GM13977 (cell line): ENCODE results near the gene ABCC1.
"Not testable (repeated sequence)": the region's sequence is repeated elsewhere in the genome, so short reads cannot be mapped to it uniquely, and the experiment has no call there.

Source experiments
- DNase-seq: peaks from one replicate; pipeline ENCODE4 v3.0.0; 2012; ENCODE audit warnings: low spot score
- in situ Hi-C: fragments of 300-500 bp; cut with MboI; formaldehyde crosslinking; loops from one replicate; pipeline ENCODE4 v1.12.0; 2022; ENCODE audit warnings: low sequenced_read_pairs, low pct_unique_long_range_greater_than_20kb, mixed read lengths, inconsistent platforms; ENCODE audit not compliant: unreplicated experiment
- TF ChIP-seq, protein P1 (sequence below): IDR thresholded peaks from 2 replicates; pipeline ENCODE4 v1.5.1; 2012; ENCODE audit warnings: mild to moderate bottlenecking, control low read depth; ENCODE audit not compliant: insufficient read depth; ENCODE audit errors: extremely low read depth, missing control alignments

The ABCC1 gene

DNA sequence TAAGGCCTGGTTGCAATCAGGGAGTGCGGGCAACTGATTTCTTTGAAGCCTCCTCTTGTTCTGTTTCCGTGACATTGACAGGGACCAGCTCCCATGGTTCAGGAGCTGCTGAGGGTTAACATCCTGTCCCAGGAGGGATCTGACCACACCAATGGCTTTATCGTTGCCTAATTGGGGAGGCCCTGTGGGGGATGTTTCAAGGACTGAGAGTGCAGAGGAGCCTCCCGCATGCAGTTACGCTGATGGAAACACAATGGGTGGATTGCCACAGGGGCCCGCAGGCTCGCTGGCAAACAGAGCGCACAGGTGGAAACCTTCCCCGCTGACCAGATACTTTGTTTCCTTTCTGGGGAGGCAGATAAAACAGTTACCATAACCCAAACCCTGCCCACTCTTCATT is 23.8 kb upstream of the ABCC1 start:
- TF ChIP-seq, protein P1, sequence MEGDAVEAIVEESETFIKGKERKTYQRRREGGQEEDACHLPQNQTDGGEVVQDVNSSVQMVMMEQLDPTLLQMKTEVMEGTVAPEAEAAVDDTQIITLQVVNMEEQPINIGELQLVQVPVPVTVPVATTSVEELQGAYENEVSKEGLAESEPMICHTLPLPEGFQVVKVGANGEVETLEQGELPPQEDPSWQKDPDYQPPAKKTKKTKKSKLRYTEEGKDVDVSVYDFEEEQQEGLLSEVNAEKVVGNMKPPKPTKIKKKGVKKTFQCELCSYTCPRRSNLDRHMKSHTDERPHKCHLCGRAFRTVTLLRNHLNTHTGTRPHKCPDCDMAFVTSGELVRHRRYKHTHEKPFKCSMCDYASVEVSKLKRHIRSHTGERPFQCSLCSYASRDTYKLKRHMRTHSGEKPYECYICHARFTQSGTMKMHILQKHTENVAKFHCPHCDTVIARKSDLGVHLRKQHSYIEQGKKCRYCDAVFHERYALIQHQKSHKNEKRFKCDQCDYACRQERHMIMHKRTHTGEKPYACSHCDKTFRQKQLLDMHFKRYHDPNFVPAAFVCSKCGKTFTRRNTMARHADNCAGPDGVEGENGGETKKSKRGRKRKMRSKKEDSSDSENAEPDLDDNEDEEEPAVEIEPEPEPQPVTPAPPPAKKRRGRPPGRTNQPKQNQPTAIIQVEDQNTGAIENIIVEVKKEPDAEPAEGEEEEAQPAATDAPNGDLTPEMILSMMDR = no peak
- in situ Hi-C loops = no loop called here
- DNase-seq = no peak

DNA sequence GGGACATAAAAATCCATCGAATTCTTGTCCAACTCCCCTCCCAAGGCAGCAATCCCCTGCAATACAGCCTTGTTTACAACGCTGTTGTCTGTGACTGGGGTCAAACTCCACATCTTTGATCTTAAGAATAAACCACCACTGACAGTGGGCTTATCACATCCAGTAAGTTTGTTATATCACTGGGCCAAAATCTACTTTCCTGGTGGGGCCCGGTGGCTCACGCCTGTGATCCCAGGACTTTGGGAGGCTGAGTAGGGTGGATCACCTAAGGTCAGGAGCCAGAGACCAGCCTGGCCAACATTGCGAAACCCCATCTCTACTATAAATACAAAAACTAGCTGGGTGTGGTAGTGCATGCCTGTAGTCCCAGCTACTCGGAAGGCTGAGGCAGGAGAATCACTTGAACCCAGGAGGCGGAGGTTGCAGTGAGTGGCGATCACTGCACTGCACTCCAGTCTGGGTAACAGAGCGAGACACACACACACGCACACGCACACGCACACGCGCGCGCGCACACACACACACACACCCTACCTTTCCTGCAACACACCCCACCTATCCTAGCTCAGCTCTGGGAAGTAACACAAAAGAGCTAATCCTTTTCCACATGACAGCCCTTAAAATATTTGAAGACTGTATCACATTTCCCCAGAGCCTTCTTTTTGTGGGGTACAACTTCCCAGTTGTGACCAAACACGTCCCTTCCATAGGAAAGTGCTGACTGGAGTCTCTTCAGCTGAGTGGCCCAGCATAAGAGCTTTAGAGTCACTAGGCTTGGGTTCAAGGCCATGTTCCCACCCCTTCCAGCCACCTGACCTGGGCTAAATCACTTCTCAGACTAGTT is 20.9 kb upstream of the ABCC1 start:
- in situ Hi-C loops = no loop called here
- DNase-seq = no peak
- TF ChIP-seq, protein P1 = no peak

DNA sequence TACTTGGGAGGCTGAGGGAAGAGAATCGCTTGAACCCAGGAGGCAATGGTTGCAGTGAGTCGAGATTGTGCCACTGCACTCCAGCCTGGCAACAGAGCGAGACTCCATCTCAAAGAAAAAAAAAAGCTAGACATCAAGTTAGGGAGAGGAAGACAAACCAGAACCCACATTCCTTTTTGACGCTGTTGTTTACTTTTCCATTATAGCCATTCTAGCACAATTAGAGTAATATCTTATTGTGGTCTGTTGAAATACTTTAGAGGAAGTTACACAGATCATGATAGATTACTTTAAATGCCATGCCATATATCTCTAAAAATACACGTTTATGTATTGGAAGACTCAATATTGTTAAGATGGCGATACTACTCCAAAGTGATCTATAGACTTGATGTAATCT is 16.5 kb upstream of the ABCC1 start:
- in situ Hi-C loops = no loop called here
- DNase-seq = no peak
- TF ChIP-seq, protein P1 = no peak

DNA sequence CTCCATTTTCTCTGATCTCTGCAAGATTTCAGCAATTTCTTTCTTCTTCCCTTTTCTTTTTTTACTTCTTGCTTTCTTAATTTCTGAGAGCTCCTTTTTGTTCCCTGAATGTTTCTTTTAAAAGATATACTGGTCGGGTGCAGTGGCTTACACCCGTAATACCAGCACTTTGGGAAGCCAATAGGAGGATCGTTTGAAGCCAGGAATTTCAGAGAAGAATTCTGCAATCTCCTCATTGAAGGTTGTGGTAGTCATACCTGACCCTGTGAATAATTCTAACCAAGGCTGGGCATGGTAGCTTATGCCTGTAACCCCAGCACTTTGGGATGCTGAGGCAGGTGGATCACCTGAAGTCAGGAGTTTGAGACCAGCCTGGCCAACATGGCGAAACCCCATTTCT is 15.6 kb upstream of the ABCC1 start:
- in situ Hi-C loops = no loop called here
- no peak for DNase-seq
- TF ChIP-seq, protein P1 = no peak

DNA sequence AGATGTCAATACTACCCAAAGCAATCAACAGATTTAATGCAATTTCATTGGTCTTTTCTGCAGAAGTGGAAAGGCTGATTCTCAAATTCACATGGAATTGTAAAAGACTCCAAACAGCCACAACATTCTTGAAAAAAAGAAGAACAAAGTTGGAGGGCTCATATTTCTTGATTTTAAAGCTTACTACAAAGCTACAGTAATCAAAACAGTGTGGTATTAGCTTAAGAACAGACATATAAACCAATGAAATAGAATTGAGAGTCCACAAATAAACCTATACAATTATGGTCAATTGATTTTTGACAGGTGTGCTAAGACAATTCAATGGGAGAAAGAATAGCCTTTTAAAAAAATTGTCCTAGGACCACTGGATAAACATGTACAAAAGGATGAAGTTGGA is 14.4 kb upstream of the ABCC1 start:
- in situ Hi-C loops = no loop called here
- no peak for DNase-seq
- TF ChIP-seq, protein P1 = no peak

DNA sequence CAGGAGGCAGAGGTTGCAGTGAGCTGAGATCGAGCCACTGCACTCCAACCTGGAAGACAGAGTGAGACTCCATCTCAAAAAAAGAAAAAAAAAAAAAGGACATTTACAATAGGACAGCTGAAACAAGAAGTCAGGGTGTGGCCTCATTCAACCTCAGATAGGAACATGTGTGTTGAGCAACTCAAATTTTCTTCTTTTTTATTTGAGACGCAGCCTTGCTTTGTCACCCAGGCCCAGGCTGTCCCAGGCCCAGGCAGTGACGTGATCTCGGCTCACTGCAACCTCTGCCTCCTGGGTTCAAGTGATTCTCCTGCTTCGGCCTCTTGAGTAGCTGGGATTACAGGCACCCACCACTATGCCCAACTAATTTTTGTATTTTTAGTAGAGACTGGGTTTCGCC is 12.6 kb upstream of the ABCC1 start:
- DNase-seq, in situ Hi-C loops: not testable (repeated sequence)

DNA sequence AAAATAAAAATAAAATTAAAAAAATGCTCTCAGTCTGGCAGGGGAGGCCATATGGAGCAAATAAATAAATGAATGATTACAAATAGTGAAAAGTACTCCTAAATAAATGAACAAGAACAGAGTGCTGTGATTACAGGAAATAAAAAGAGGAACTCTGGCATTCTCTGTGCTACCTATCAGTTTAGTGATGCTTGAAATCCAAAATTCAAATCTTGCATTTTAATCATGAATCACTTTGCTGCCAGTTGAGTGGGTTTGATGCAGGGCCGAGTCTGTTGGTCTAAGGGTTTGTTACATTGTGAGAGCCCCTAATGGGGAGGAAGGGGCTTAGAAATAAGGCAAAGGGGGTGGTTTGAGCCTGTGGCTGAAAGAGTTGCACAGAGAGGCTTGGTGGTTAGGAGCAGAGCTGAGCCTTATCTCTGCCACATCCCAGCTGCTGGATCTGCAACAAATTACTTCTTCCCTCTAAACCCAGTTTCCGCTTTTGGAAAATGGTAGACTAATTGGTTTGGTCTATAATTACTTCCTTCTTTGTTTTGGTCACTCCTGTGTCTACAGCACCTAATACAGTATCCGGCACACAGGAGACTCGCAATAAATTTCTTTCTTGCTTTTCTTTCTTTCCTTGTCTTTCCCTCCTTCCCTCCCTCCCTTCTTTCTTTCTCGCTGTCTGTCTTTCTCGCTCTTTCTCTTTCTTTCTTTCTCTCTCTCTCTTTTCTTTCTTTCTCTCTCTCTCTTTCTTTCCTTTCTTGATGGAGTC is 6.3 kb upstream of the ABCC1 start:
- DNase-seq = no peak
- TF ChIP-seq, protein P1 = no peak
- in situ Hi-C loops = no loop called here
